WTC11 (cell line): Measurements from ENCODE around the gene HNRNPUL1.

Source experiments
- ATF3 ChIP-seq: sonication (generic); formaldehyde crosslinking; conservative IDR thresholded peaks from 2 replicates; pipeline ENCODE4 v1.8.1; 2022; ENCODE audit warnings: mild to moderate bottlenecking, missing genetic modification reagents
- CTCF ChIP-seq: fragments of 200-600 bp; IDR thresholded peaks from 2 replicates; pipeline ENCODE4 v1.8.0; 2022; ENCODE audit warnings: antibody characterized with exemption
- E2F5 ChIP-seq: sonication (generic); formaldehyde crosslinking; IDR thresholded peaks from 2 replicates; pipeline ENCODE4 v1.8.1; 2022; ENCODE audit warnings: mild to moderate bottlenecking, moderate library complexity, missing genetic modification reagents
- FOXJ3 ChIP-seq: sonication (generic); formaldehyde crosslinking; IDR thresholded peaks from 2 replicates; pipeline ENCODE4 v1.9.0; 2021; ENCODE audit warnings: missing genetic modification reagents, mild to moderate bottlenecking, borderline replicate concordance
- KAT7 ChIP-seq: sonication (generic); formaldehyde crosslinking; IDR thresholded peaks from 2 replicates; pipeline ENCODE4 v1.8.1; 2023; ENCODE audit warnings: missing genetic modification reagents, mild to moderate bottlenecking, borderline replicate concordance
- NFE2L1 ChIP-seq: sonication (generic); formaldehyde crosslinking; IDR thresholded peaks from 2 replicates; pipeline ENCODE4 v1.8.1; 2023; ENCODE audit warnings: missing genetic modification reagents
- STAT6 ChIP-seq: sonication (generic); formaldehyde crosslinking; conservative IDR thresholded peaks from 2 replicates; pipeline ENCODE4 v1.8.1; 2023; ENCODE audit warnings: mild to moderate bottlenecking, low read depth, missing genetic modification reagents, moderate library complexity
- TEAD4 ChIP-seq: sonication (generic); formaldehyde crosslinking; IDR thresholded peaks from 2 replicates; pipeline ENCODE4 v1.8.0; 2022; ENCODE audit warnings: mild to moderate bottlenecking, missing genetic modification reagents
- USF1 ChIP-seq: sonication (generic); formaldehyde crosslinking; IDR thresholded peaks from 2 replicates; pipeline ENCODE4 v1.8.0; 2022; ENCODE audit warnings: mild to moderate bottlenecking, missing genetic modification reagents
- USF2 ChIP-seq: sonication (generic); formaldehyde crosslinking; IDR thresholded peaks from 2 replicates; pipeline ENCODE4 v1.8.1; 2023; ENCODE audit warnings: mild to moderate bottlenecking, missing genetic modification reagents, moderate library complexity
- ZNF671 ChIP-seq: fragments of 250-450 bp; sonication (Bioruptor Pico); IDR thresholded peaks from 2 replicates; pipeline ENCODE4 v1.8.0; 2021; ENCODE audit warnings: mild to moderate bottlenecking

GRCh38 chr19:41334793-41335192 lies 70.6 kb downstream of the HNRNPUL1 start:
- no peak for TF ChIP-seq USF2 (CRISPR knock-in tag)
- no peak for TF ChIP-seq CTCF
- no peak for TF ChIP-seq USF1 (CRISPR knock-in tag)
- no peak for TF ChIP-seq NFE2L1
- no peak for TF ChIP-seq KAT7 (CRISPR knock-in tag)
- no peak for TF ChIP-seq FOXJ3 (CRISPR knock-in tag)
- TF ChIP-seq ATF3, result no peak
- no peak for TF ChIP-seq TEAD4 (CRISPR knock-in tag)
- TF ChIP-seq E2F5 (CRISPR knock-in tag), result no peak
- TF ChIP-seq ZNF671, result no peak
- no peak for TF ChIP-seq STAT6
